Measurements from ENCODE around the gene FRAS1.

- no peak for TF ChIP-seq CTCF (IDR thresholded peaks at IDR 0.05)
- TF ChIP-seq POLR2A (IDR thresholded peaks at IDR 0.05) = no peak
- TF ChIP-seq POLR2AphosphoS5 (IDR thresholded peaks at IDR 0.05) = no peak
These were observed 389.5 kb downstream of the FRAS1 start for GRCh38 chr4:78446619-78447018.

All from breast epithelium (tissue), 3 donors.